ENCODE data around the gene PJA1. TPM values are rescaled to one million over a fixed set of nuclear protein-coding genes. Genes with fewer than 3 reads are reported as not detected.

The PJA1 gene
- total RNA-seq, 1 donor from 2014 or later = 18.6 TPM

DNA sequence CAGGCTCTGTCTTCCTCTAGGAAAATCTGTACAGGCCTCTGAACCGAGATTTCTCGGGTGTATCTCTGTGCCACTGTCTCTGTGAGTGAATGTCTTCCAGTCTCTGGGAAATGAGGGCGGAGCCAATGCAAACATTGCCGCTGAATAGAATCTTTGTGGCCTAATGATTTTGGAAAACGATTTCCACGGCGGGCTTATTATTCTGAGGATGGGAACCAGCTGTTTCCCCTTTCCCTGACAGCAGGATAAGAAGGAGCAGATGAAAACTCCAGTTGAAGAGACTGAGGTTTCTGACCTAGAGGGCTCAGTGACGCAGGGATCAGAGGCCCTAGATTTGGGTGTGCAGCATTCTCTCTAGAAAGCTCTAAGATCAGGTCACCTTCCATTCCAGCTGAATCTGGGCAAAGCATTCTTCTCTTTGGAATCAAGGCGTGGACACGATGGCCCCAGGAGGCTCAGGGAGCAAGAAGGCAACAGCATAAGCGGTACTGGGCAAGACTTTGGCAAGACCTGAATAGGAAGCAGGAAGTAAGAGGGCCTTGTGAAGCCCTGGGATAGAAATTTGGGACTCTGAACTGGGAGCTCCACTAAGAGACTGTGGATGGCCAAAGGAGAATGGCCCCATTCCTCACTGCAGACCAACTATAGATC, 47.3 kb downstream of the PJA1 start:
- ChIA-PET POLR2A (no interaction called here), CTCF (no interaction called here)
- no peak for DNase-seq
- Mint-ChIP-seq H3K36me3 (ENCODE audit: low read depth) (no peaks in the 10 kb centered on the region), H3K4me3 (no peak overlapping the region), H3K27ac (no peak overlapping the region), H3K27me3 (no peaks in the 10 kb centered on the region), H3K9me3 (no peaks in the 10 kb centered on the region), H3K4me1 (no peaks in the 10 kb centered on the region)
- TF ChIP-seq, protein P1, sequence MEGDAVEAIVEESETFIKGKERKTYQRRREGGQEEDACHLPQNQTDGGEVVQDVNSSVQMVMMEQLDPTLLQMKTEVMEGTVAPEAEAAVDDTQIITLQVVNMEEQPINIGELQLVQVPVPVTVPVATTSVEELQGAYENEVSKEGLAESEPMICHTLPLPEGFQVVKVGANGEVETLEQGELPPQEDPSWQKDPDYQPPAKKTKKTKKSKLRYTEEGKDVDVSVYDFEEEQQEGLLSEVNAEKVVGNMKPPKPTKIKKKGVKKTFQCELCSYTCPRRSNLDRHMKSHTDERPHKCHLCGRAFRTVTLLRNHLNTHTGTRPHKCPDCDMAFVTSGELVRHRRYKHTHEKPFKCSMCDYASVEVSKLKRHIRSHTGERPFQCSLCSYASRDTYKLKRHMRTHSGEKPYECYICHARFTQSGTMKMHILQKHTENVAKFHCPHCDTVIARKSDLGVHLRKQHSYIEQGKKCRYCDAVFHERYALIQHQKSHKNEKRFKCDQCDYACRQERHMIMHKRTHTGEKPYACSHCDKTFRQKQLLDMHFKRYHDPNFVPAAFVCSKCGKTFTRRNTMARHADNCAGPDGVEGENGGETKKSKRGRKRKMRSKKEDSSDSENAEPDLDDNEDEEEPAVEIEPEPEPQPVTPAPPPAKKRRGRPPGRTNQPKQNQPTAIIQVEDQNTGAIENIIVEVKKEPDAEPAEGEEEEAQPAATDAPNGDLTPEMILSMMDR (IDR thresholded peaks at IDR 0.05) = no peak
- ATAC-seq (ENCODE audit: low read depth) = no peak
- intact Hi-C loops (cut with micrococcal nuclease) = no loop called here

DNA sequence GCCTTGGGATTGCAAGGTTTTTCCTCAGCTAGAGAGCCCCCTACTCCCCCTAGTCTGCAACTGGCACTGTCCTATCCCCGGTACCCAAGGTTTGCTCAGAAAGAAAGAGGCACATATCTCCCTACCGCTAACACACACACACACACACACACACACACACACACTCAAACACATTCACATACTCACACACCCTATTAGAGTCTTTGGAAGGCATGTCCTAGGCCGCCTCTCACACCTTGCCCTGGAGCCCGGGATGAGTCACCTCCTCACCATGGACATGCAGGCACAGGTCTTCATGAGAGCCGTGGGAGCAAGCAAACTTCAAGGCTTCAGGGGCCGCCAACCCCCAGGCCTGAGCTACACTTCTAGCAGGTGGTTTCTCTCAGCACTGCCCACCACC, 49.2 kb downstream of the PJA1 start:
- POLR2A ChIA-PET = no interaction called here

DNA sequence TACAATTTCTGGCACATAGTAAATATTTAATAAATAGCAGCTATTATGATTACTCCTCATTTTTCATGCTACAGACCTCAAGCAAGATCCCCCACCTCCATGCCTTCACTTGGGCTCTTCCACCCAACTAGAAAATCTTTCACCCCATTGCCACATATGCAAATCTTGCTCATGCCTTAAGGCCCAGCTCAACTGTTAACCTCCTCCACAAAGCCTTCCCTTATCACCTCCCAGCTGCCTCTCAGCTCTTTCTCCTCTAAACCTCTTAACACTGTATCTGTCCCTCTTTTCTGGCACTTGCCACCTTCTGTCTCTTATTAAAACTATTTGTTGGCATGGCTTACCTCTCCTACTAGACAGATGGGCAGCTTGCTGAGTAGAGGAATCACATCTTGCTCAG, 51.5 kb downstream of the PJA1 start:
- Mint-ChIP-seq H3K4me1 (no peaks in the 10 kb centered on the region), H3K4me3 (no peak overlapping the region), H3K27me3 (no peaks in the 10 kb centered on the region), H3K36me3 (ENCODE audit: low read depth) (no peaks in the 10 kb centered on the region), H3K9me3 (no peaks in the 10 kb centered on the region), H3K27ac (no peak overlapping the region)
- POLR2A ChIA-PET = no interaction called here
- no peak for ATAC-seq (ENCODE audit: low read depth)
- TF ChIP-seq, protein P1 (IDR thresholded peaks at IDR 0.05) = no peak
- no peak for DNase-seq
- CTCF ChIA-PET = no interaction called here
- intact Hi-C loops (cut with micrococcal nuclease) = no loop called here

More for the DNA sequence above, 49.2 kb downstream of the PJA1 start:
- intact Hi-C loops (cut with micrococcal nuclease) = no loop called here
- CTCF ChIA-PET = no interaction called here
- no peak for DNase-seq
- H3K27me3 Mint-ChIP-seq = no peaks in the 10 kb centered on the region
- TF ChIP-seq, protein P1 (IDR thresholded peaks at IDR 0.05) = no peak
- H3K4me3 Mint-ChIP-seq = no peak overlapping the region
- H3K9me3 Mint-ChIP-seq = no peaks in the 10 kb centered on the region
- H3K4me1 Mint-ChIP-seq = no peaks in the 10 kb centered on the region
- H3K27ac Mint-ChIP-seq = no peak overlapping the region
- no peaks in the 10 kb centered on the region for H3K36me3 Mint-ChIP-seq (ENCODE audit: low read depth)
- ATAC-seq (ENCODE audit: low read depth) = no peak

Measured in activated B cell treated with CpG ODN at 0.5 μM for 24 hours (primary cell).